ENCODE results near the gene ZNF385D. TPM values are rescaled to one million over a fixed set of nuclear protein-coding genes. Genes with fewer than 3 reads are reported as not detected.

ZNF385D gene, protein sequence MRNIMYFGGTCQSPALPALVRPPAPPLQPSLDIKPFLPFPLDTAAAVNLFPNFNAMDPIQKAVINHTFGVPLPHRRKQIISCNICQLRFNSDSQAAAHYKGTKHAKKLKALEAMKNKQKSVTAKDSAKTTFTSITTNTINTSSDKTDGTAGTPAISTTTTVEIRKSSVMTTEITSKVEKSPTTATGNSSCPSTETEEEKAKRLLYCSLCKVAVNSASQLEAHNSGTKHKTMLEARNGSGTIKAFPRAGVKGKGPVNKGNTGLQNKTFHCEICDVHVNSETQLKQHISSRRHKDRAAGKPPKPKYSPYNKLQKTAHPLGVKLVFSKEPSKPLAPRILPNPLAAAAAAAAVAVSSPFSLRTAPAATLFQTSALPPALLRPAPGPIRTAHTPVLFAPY
- 1.2 and 1.6 TPM in 2 replicates for total RNA-seq

DNA sequence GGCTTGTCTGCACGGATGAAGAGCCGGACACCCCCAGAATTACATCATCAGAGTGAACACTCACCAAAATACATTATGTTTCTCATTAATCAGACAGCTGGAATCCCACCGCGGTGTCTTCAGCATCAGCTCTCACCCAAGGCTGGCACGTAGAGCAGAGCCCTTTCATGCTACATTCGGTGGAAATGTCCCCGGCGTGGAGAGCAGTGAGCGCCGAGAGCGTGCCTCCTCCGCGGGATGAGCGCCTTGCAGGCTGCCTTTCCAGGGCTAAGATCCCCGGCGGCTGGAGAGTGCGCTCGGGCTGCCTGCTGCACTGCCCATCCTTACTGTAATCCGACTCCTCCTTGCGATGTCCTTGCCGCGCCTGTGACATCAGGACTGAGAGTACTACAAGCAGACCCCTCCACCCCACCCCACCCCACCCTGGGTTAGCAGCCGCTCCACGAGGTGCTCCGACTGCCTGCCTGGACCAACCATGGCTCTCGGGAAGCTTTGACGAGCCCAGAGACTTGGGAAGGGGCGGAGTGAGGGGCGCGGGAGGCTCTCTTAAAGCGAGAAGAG lies at the start of gene ZNF385D:
TSS of gene ZNF385D (minus strand) at position 380 of the 561 bp plus-strand sequence. CDS start at position 86, 294 bp downstream.

